Stimulated activated CD8-positive, alpha-beta memory T cell treated with anti-CD3 and anti-CD28 coated beads, Interleukin-7, amount 100 ng/mL, for 48 hours (primary cell): ENCODE results near the gene CTRL.
"Not testable (repeated sequence)": the region's sequence is repeated elsewhere in the genome, so short reads cannot be mapped to it uniquely, and the experiment has no call there.

Experiments
- DNase-seq, 2 donors: peaks; one replicate each; pipeline ENCODE4 v3.0.0-alpha.2; 2020; ENCODE audit warnings: low read depth in 1 of 2; ENCODE audit errors: extremely low read depth in 1 of 2

Gene CTRL

DNA sequence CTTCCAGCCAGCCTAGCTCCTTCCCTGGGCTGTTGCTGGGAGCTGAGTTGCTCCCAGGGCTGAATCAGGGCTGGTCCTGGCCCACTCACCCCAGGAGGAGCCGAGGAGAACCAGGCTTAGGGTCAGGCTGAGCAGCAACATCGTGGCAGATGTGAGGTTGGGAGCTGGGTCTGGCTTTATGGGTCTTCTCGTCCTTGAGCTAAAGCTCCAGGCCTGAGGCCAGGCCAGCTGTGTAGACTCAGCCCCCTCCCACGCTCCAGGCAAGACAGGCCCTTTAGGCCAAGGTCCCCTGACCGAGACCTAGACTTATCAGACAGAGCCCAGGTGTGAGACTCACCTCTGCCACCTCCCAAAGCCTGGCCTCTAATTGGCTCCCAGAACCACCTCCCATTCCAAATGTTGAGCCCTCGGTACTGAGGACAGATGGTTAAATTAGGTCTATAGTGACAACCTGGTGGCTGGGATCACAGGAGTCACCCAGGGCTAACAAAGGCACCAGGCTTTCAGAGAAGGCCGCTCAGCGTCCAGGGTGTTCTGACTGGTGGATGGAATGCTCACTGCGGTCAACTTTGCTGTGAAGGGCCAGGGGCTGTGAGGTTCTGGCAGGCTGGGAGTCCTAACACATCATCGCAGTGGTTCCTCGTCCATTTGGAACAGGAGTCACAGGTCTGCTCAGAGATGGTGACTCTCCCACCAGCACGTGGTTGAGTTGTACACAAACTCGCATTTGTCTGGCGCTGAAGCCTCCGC, at the start of gene CTRL:
Gene CTRL, minus strand, starts transcription at position 151 of the 750 bp plus-strand sequence. Its CDS starts 10 bp downstream, at position 141.
- no peak for DNase-seq

DNA sequence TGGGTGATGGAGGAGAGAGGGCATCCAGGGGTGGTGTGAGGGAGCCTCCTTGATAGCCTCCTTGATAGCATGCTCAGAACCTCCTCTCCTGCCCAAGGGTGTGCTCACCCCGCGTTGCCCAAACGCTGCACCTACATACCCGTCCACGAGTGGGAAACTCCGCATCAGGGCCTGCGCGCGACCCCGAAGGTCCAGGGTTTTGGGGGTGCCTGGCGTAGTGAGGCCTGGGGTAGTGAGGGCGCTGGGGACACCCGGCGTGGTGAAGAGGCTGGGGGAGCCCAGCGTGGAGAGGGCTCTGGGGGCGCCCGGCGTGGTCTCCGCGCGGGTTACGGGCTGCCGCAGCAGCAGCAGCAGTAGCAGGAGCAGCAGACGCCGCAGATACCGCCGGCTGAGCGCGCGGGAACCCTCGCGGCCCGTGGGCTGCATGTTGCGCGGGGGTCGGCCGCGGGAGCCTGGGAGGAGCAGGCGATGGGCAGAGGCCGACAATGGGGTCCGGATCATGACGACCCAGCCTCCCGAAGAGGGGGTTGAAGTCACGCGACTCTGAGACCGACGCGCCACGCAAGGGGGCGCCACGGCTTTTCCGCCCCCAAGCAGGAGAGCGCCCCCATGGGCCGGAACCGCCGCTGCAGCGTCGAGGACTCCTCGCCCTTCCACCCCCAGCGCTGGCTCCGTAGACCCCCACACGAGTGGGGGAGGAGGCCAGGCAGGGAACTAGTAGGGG, 48.5 kb upstream of the CTRL start, which contains the start of gene DPEP3:
Gene DPEP3, minus strand, starts transcription at position 545 of the 724 bp plus-strand sequence. Its CDS starts 119 bp downstream, at position 426.
- no peak for DNase-seq

DNA sequence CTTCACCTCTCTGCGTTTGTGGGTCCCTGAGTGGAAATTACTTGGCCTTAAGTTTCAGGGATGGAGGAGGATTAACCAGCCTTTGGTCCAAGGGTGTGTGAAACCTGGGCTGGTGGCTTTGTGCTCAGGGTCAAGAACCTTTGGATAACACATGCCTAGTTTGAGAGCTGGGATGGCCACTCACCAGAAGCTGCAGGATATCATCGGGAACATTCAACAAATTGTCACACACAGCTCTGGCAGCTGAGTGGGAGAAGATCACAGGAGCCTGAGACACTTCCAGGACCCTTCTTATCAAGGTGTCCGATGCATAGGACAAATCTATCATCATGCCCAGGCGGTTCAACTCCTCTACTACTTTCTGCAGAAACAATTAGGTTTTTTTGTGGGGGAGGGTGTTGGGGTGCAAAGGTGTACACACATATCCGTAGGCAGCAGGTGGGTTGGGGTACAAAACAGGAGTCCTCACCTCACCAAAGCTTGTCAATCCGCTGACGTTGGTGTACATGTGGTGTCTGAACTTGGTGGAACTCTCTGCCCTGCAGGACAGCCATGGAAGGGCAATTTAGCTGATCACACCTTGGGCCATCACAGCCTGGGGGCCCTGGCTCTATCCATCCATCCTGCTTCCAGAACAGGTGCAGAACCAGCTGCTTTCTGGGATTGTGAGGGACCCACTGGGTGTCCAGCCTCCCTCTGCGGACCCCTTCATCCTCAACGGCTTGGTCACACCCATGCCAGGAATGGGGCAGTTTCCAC, 46.0 kb upstream of the CTRL start:
- DNase-seq: no peak

DNA sequence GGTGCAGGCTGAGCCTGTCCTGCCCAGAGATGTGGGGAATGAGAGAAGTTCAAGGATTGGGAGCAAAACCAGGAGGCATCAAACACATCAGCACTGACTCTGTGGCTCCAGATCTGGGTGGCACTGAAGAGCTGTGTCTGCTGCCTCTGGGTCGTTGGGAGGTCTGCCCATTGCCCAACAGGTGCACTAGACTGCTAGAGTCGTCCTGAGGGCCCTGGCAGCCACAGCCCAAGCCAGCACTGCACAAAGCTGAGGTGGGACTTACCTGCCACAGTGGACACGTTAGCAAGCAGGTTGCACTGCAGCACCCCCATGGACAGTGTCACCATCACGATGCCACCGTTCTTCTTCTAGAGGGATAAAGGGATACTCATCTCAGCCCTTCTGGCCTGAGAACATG, 45.3 kb upstream of the CTRL start:
- DNase-seq: no peak

DNA sequence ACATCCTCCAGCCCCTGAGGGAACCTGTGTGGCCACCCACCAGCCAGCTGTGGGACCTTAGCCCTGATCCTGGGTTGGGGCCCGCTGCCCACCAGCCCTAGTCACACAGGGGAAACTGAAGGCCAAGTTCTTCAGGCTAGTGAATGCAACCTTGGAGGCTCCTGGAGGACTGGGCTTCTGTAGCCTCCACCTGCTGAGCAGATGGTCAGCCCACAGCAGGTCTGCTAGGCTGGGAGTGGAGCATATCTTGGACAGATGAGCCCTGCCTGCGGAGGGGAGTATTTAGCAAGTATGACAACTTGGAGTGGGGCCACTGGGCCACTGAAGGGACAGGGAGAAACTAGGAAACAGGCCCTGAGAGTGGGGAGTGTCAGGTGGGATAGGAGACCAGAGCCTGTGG, 44.5 kb upstream of the CTRL start:
- no peak for DNase-seq

DNA sequence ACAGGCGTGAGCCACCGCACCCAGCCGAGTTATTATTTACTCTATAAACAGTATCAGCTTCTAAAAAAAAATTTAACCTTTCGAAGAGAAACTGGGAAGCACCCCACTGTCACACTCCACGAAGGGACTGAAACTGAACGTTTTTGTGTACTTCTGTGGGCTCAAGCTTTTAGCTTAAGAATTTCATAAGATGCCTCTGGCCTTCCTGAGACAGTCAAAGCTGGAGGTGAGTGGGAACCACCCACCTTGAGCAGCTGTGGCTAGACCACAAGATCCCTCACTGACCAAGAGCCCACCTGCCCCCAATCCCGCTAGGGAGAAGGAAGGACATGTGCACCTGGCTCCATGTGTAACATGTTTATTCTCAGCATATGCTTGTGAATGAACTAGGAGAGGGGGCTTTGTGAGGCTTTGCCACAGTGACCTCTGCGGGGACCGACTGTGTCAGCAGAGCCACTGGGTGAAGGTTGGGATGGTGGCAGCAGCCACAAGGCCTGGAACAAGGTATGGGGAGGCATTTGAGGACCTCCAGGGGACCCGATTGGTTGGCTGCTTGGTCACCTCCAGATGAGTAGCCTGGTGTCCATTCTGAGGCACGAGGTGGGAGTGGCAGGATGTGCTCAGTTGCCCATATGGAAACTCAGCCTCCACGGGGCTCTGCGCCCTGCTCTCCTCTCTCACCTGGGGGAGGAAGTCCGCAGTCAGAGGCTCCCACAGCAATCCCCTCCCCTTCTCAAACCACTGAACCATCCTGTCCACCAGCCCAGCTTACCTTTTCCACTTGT, 43.9 kb upstream of the CTRL start:
- no peak for DNase-seq

DNA sequence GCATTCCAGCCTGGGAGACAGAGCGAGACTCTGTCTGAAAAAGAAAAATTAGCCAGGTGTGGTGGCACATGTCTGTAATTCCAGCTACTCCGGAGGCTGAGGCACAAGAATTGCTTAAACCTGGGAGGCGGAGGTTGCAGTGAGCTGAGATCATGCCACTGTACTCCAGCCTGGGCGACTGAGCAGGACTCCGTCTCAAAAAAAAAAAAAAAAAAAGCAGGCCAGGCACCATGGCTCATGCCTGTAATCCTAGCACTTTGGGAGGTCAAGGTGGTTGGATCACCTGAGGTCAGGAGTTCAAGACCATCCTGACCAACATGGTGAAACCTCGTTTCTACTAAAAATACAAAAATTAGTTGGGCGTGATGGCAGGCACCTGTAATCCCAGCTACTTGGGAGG, 40.6 kb upstream of the CTRL start:
- DNase-seq: not testable (repeated sequence)

DNA sequence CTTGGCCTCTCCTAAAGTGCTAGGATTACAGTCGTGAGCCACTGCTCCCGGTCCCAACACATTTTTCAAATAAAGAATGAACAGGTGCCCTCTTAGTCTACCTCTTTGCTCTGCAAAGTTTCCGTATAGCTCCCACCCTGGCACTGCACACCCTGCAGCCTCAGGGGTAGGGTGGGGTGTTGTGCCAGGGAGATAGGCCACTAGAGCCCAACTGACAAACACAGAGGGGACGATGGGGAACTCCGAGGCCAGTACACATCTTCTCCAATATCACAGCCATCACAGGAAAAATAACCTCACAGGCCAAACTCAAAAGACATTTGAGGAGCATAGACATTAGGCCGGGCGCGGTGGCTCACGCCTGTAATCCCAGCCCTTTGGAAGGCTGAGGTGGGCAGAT, 39.4 kb upstream of the CTRL start:
- DNase-seq: no peak

DNA sequence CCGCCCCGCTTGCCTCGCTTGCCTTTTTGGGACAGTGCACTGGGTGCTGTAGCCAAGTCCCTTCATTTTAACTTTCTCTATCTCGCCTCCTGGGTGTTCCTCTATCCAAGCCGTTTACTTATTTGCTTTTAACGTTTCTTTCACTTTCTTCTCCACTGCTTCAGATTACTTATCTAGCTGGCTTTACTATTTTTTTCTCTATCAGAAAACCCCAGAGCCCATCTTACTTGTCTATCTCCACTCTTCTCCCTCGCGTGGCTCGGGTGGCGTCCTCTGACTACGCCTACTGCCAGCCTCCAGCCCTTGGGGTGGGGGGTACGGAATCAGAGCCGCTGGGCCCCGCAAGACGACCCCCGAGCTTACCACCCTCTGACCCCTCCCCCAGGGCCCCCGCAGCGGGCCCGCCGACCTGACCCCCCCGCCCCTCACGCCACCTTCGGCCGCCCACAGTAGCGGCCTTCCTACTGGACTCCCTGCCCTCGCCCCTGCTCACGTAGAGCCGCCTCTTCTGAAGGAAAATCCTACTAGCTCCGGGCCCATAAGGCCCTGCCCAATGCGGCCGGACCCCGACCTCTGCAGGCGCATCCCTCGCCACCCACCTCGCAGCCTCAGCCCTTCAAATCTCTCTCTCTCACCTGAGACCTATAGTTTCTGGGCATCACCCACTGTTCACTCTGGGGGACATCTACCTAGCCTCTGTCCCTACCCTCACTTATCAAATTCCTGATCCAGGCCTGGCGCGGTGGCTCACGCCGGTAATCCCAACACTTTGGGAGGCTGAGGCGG, 37.8 kb upstream of the CTRL start:
- no peak for DNase-seq

DNA sequence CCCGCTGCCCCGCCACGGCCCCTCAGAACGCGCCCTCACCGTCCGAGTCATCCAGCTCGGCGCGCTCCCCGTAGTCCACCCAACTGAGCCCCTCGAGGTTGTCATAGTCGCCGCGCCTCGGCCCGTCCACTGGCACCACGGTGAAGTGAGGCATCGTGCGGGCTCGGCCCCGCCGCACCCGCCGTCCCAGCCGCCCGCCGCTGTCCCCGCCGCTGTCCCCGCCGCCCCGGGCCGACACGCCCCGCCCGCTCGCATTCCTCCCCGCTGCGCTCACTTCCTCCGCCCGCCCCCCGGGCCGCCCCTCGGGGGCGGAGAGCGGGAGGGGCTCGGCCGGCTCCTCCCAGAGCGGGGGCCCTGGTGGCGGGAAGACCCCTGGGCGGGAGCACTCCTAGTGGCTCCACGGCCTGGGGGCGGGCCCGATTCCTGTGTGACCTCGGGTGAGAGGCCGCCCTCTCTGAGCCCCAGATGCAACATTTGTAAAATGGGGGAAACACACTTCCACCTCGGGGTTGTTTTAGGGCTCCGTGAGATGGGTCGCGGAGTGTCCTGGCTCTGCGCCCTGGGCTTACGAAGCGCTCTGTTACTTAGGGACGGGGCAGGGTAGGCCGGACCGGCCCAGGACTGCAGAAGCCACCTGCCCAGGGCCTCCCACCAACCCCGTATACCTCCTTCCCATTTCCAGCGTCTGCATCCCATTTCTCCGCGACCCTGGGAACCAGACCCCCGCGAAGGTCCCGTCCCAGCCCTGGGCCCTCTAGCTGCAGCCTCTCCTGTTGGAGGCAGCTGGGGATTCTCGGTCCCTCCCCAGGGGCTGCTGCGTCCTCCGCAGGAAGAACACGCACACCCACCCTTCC, 37.0 kb upstream of the CTRL start, which contains the start of gene SLC12A4:
Gene SLC12A4, minus strand, starts transcription at position 238 of the 854 bp plus-strand sequence. Its CDS starts 84 bp downstream, at position 154.
- DNase-seq: peak; percentile 89 to 90

DNA sequence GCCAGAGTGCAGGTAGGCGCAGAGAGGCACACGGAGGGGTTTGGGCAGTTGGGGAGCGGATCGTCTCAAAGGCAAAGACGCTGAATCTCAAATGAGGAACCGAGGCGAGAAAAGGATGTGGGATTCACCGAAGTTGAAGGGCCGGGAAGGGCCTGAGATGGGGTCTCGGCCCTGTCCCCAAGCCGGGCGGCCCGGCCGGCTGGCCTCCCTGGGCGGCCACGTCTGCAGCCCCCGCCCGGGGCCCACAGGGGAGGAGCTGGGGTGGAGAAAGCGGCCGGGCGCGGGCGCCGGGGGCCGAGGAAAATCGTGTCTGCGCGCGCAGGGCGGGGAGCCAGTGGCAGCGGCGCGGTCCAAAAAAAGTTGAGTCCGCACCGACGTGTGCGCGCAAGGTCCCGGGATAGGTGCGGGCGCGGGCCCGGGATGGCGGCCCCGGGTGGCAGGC, 36.3 kb upstream of the CTRL start:
- DNase-seq: peak in 1 of 2 donors; percentile 17

DNA sequence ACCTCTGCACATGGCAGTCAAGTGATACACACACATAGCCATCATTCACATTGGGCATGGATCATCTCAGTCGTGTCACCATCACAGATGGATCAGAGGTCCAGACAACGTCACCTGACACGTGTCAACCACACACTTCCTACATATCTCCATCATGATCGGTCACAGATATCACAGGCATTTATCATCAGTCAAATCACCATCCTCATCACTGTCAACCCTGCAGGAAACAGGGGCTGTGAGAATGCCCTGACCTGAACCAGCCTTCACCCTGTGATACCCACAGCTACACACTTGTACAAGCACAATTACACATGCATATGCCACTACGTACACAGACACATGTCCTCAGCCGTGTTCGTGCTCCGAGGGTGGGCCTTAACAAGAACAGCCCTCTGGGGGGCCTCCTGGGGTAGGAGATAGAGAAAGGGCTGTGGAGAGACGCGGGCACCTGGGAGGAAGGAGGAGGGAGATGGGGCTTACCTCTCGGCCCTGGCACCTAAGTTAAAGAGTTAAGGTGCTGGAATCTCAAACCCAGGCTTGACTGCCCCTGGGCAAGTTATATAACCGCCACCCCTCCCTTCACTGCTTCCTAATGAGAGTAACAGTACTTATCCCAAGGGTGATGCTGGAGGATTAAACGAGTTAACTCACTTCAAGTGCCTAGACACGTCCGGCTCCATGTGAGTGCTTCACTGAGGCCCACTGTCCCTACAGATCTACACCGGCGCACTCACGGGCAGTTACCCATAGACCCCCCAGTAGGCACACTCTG, 35.7 kb upstream of the CTRL start:
- peak in 1 of 2 donors; percentile 29 for DNase-seq

DNA sequence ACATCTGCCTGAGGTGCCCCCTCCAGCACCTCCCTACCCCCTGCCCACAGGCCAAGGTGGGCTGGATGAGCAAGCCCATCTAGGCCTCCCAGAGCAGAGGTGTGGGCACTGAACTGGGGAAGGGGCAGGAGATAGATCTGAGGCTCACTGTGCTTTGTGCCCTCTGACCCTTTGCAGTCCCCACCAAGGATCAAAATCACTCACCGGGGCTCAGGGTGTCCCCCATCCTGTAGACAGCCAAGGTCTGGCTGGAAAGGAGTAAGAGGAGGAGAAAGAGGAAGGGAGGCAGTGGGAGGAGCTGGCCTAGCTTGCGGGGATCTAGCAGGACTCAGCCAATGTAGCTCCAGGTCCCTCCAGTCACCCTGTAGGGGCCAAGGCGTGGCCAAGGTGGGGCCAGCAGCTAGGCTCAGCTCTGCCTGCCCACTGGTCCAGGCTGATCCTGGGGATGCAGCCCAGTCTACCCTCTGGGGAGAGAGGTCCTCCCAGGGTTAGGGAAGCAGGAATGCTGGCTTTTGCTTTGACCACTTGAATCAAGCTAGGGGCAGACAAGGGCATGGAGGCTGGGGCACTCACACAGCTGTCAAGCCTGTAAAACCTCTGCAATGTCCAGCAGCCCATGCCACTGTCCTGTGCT, 35.0 kb upstream of the CTRL start:
- DNase-seq: no peak

DNA sequence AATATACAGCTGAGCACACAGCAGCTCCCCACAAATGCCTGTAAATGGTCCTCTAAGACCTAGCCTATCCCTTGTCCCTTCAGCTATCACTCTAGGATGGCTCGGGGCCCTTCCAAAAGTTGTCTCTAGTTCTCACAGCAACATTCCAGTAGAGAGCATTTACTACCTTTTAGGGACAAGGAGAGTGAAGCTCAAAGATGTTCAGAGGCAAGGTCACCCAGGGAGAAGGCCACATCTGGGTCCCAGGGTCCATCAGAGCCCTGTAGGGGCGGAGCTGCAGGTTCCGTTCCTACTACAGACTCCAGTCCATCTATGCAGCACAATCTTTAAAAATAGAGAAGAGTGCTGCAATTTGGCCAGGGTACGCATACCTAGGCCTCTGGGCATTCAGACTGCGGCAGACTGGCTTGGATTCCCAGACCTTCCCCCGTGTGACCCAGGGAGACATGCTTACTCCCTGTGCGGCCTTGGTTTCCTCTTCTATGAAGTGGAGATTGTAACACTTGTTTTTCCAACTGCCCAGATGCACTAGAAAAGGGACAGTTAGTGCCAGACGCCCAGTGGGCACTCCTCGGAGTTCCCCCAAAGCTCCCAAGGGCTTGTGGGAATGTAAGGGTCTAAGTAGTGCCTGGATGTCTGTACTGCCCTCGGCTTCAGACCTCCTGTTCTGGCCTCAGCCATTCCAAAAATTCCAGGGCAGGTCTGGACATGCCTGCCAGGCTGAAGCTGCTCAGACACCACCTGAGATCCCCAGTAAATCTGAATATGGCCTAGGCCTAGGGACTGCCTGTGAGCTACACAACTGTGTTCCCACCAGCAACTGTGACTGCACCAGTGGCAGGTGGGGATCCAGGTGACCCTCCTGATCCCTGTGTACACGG, 34.2 kb upstream of the CTRL start:
- no peak for DNase-seq

DNA sequence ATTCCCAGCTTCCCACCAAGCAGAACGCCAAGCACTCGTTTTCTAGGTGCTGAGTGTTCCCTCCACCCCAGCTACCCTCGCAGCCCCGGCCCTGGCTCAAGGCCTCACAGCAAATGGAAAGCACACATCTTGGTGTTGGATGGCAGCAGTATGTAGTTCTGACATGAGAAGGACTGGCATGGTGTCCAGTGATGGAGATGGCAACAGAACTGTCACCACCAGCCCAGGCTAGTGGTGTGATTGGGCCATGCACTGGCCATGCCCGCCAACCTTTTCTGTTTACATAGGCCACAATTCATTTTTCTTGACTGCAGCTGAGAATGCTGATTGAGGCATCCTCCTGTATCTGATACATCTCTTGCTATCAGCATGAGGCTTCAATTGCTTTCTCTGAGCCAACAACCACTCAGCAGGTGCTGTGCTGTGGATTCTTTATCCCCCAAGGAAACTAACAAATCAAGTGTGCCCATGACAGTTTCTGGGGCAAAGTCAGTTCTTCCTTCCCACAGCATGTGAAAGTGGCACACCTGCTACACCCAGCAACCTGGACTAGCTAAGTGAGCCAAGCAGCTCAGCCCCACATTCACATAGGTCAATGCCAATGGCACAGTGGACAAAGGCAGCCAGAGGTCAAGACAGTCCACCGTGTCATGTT, 32.9 kb upstream of the CTRL start:
- DNase-seq: no peak
